GM06990 (cell line): Measurements from ENCODE around the gene AIF1.

Experiments
- DNase-seq: peaks from one replicate; pipeline ENCODE4 v3.0.0-alpha.2; 2011; ENCODE audit not compliant: insufficient read length; ENCODE audit errors: extremely low read depth
- H3K27me3 ChIP-seq: replicated peaks from 2 replicates; pipeline ENCODE4 v1.6.0; 2011; ENCODE audit warnings: low read length; ENCODE audit not compliant: control insufficient read depth, insufficient read depth
- H3K36me3 ChIP-seq: 2 replicates; pipeline ENCODE4 v1.5.1; 2011; ENCODE audit warnings: low read length; ENCODE audit not compliant: control insufficient read depth, insufficient read depth
- H3K4me3 ChIP-seq: replicated peaks from 2 replicates; pipeline ENCODE4 v1.5.1; 2011; ENCODE audit warnings: low read depth, mild to moderate bottlenecking, control low read depth, low read length
- CTCF ChIP-seq: IDR thresholded peaks from 2 replicates; pipeline ENCODE4 v1.5.1; 2011; ENCODE audit warnings: low read length, control low read depth, mild to moderate bottlenecking, inconsistent platforms; ENCODE audit not compliant: insufficient read depth, poor library complexity, severe bottlenecking

AIF1 gene

GRCh38 chr6:31643818-31644454, 28.9 kb downstream of the AIF1 start:
- Histone ChIP-seq H3K36me3 (peaks cover 58% of the 10 kb centered on the region), H3K27me3 (no peaks in the 10 kb centered on the region), H3K4me3 (no peak overlapping the region)
- TF ChIP-seq CTCF: no peak
- no peak for DNase-seq

- Histone ChIP-seq H3K27me3 (no peaks in the 10 kb centered on the region), H3K4me3 (no peak overlapping the region), H3K36me3 (peaks cover 53% of the 10 kb centered on the region)
- DNase-seq: no peak
- no peak for TF ChIP-seq CTCF
Measured at GRCh38 chr6:31645325-31645724, 30.3 kb downstream of the AIF1 start.

- no peak for TF ChIP-seq CTCF
- H3K36me3 ChIP-seq: peaks cover 15% of the 10 kb centered on the region
- no peak for DNase-seq
- no peaks in the 10 kb centered on the region for H3K27me3 ChIP-seq
- H3K4me3 ChIP-seq: peak overlapping the region; percentile 81
Measured at GRCh38 chr6:31651602-31652191, 36.7 kb downstream of the AIF1 start.

GRCh38 chr6:31652925-31653724, 38.1 kb downstream of the AIF1 start:
- TF ChIP-seq CTCF: peak; percentile 26
- Histone ChIP-seq H3K36me3 (peaks cover 13% of the 10 kb centered on the region), H3K4me3 (peak overlapping the region; percentile 81), H3K27me3 (no peaks in the 10 kb centered on the region)
- no peak for DNase-seq

GRCh38 chr6:31654574-31655348, 39.7 kb downstream of the AIF1 start:
- DNase-seq: no peak
- no peak for TF ChIP-seq CTCF
- Histone ChIP-seq H3K27me3 (no peaks in the 10 kb centered on the region), H3K36me3 (peaks cover 7% of the 10 kb centered on the region), H3K4me3 (no peak overlapping the region)
